ENCODE results near the gene SLC16A11. TPM values are rescaled to one million over a fixed set of nuclear protein-coding genes. Genes with fewer than 3 reads are reported as not detected.

The SLC16A11 gene
- polyA plus RNA-seq, 2 of the 4 experiments (the other 2 are of a cell fraction), result not detected

DNA sequence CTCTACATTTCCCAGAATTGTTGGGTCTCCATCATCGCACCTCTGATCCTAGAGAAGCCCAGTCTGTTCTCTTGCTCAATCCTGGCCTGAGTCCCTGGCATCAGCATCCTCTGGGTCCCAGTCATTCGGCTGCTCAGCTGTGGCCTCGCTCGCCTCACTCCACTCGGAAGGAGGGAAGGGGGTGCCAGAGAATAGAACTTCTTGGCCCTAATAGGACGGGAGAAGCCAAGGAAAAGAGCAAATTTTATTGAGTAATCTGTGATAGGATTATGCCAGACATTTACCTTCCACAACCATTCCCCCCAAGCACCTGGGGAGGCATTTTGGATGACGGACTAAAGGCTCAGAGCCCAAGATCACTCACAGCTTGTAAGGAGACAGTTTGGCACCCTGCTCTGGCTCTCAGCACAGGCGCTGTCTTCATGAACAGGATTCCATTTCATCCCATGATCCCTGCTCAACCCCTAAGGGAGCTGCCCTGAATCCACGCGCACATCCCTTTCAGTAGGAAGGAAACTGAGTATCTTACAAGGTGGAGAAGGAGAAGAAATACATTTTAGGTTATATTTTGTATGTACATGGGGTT lies 36.7 kb upstream of the SLC16A11 start:
- ATAC-seq, result no peak
- POLR2A ChIA-PET, result no interaction called here
- 74% methylated on average over 10 of the region's 10 CpGs for WGBS (ENCODE audit: missing lambda C conversion rate)

DNA sequence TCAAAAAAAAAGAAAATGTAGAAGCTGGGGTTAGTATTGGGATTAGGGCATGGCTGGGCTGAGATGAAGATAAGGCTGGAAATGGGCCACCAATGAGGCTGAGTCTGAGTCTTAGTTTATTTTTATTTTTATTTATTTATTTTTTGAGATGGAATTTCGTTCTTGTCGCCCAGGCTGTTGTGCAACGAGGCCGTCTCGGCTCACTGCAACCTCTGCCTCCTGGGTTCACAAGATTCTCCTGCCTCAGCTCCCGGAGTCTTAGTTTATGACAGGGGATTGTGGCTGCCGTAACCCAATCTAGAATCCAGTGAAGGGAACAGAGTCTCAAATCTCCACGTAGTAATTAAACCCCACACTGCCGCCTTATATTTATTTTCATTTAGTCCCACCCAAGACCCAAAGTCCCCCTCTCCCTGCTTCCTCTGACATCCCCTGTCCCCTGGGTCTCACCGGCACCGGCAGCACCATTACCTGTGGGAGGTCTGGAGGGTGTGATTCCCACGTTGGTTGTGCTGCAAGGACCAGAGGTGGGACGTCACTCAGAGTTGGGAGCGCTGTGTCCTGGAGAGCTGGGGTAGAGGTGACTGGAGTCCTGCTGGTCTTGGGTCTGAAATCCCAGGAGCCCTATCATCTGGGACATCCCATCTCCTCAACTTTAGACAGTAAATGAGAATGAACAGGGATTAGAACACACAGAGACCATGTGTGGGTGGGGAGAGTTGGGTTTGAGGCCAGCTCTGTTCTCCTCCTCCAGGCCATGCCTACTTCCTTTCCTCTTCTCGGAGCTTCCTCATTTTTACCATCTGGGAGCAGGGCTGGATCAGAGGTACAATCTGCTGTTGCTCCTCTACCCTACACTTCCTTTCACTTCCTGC lies 35.9 kb upstream of the SLC16A11 start, which contains the start of gene CLEC10A:
CLEC10A (minus strand) TSS at position 671 of the 875 bp plus-strand sequence. CDS start 1,439 bp downstream, outside the sequence.
- Histone ChIP-seq H3K4me3 (no peak within 1 kb of the TSS), H3K4me1 (no peaks in the 10 kb centered on the region), H3K27ac (no peak within 1 kb of the TSS), H3K4me2 (no peak within 1 kb of the TSS), H3K9me3 (no peaks in the 10 kb centered on the region)
- no peak for DNase-seq (ENCODE audit: low read depth in 1 of 2, low spot score in 1 of 2)
- TF ChIP-seq EHMT2 (IDR thresholded peaks at IDR 0.05; ENCODE audit: low read depth), result no peak
- TF ChIP-seq MAZ (IDR thresholded peaks at IDR 0.05; ENCODE audit: borderline replicate concordance, low read depth, low read length), result no peak
- no peak for TF ChIP-seq CBX2 (IDR thresholded peaks at IDR 0.05; ENCODE audit: borderline replicate concordance, low read depth)
- TF ChIP-seq RCOR1 (IDR thresholded peaks at IDR 0.05; ENCODE audit: low read depth, low read length), result no peak
- TF ChIP-seq ZNF302 (CRISPR knock-in tag; IDR thresholded peaks at IDR 0.05), result no peak
- no peak for TF ChIP-seq HEYL (CRISPR knock-in tag; IDR thresholded peaks at IDR 0.05)
- ATAC-seq, result no peak
- POLR2A ChIA-PET, result no interaction called here
- FAIRE-seq, result no peak
- 74% methylated on average over 15 of the region's 15 CpGs for WGBS (ENCODE audit: missing lambda C conversion rate)
- CTCF ChIA-PET, result interaction anchor here (0.8 to 3.0 kb wide), 9 partner anchors 12 to 56 kb away, joined by 3 to 17 read pairs (median 4); no protein-coding TSS in a partner anchor

More for the DNA sequence above, 36.7 kb upstream of the SLC16A11 start:
- CTCF ChIA-PET, result interaction anchor here (0.6 to 3.0 kb wide), 11 partner anchors 15 to 103 kb away, joined by 3 to 17 read pairs (median 3); no protein-coding TSS in a partner anchor
- Histone ChIP-seq H3K27ac (no peak overlapping the region), H3K9me3 (no peaks in the 10 kb centered on the region), H3K4me2 (no peak overlapping the region), H3K4me3 (no peak overlapping the region), H3K4me1 (no peaks in the 10 kb centered on the region)
- DNase-seq (ENCODE audit: low read depth in 1 of 2, low spot score in 1 of 2) (no peak), FAIRE-seq (no peak)
- TF ChIP-seq RARB (CRISPR knock-in tag; IDR thresholded peaks at IDR 0.05), result no peak
- no peak for TF ChIP-seq FOXS1 (CRISPR knock-in tag; IDR thresholded peaks at IDR 0.05)
- TF ChIP-seq EHMT2 (IDR thresholded peaks at IDR 0.05; ENCODE audit: low read depth), result no peak
- no peak for TF ChIP-seq NFE2L2 (conservative IDR thresholded peaks at IDR 0.05; ENCODE audit: low read length)
- TF ChIP-seq PHF8 (IDR thresholded peaks at IDR 0.05; ENCODE audit: borderline replicate concordance, low read depth), result no peak
- no peak for TF ChIP-seq GATA3 (IDR thresholded peaks at IDR 0.05; ENCODE audit: borderline replicate concordance)
- TF ChIP-seq CEBPB (IDR thresholded peaks at IDR 0.05), result no peak

DNA sequence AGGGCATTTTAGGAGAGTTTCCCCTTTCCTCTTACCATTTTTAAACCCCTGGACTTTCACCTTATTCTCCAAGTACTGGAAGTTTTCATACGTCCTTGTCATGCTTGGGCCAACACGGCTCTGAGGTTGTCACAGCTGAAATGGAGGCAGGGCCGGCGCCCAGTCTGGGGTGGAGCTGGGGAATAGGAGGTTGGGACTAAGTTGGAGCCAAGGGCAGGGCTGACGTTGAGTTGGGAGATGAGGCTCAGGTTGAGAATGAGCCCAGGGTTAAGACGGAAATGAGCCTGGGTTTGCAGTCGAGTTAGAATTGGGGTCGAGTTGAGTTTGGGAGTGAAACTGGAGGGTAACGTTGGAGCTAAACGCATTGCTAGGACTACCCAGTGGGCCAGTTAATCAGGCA lies 34.8 kb upstream of the SLC16A11 start:
- POLR2A ChIA-PET, result interaction anchor here (0.6 kb wide), 1 partner anchor 46 kb away, joined by 4 read pairs; no protein-coding TSS in a partner anchor
- no peak overlapping the region for H3K4me2 ChIP-seq
- DNase-seq (ENCODE audit: low read depth in 1 of 2, low spot score in 1 of 2), result no peak
- 73% methylated on average over 10 of the region's 10 CpGs for WGBS (ENCODE audit: missing lambda C conversion rate)
- CTCF ChIA-PET, result interaction anchor here (1.1 to 3.0 kb wide), 5 partner anchors 15 to 57 kb away, joined by 3 to 17 read pairs (median 5); no protein-coding TSS in a partner anchor
- FAIRE-seq, result no peak
- no peak for ATAC-seq
- H3K9me3 ChIP-seq, result no peaks in the 10 kb centered on the region
- H3K27ac ChIP-seq, result no peak overlapping the region
- H3K4me3 ChIP-seq, result no peak overlapping the region
- H3K4me1 ChIP-seq, result no peaks in the 10 kb centered on the region
- no peak for TF ChIP-seq CEBPB (IDR thresholded peaks at IDR 0.05)
- TF ChIP-seq MAFK (IDR thresholded peaks at IDR 0.05; ENCODE audit: partially characterized antibody), result no peak
- TF ChIP-seq FOXS1 (CRISPR knock-in tag; IDR thresholded peaks at IDR 0.05), result no peak
- no peak for TF ChIP-seq EP300 (IDR thresholded peaks at IDR 0.05)
- TF ChIP-seq BCL3 (IDR thresholded peaks at IDR 0.05), result no peak
- TF ChIP-seq E2F6 (IDR thresholded peaks at IDR 0.05; ENCODE audit: borderline replicate concordance, low read depth), result no peak
- TF ChIP-seq EHF (CRISPR knock-in tag; IDR thresholded peaks at IDR 0.05), result no peak
- no peak for TF ChIP-seq MAX (IDR thresholded peaks at IDR 0.05)
- no peak for TF ChIP-seq JUNB (IDR thresholded peaks at IDR 0.05)
- TF ChIP-seq NR3C1 (IDR thresholded peaks at IDR 0.05), result no peak
- TF ChIP-seq FOSB (CRISPR knock-in tag; IDR thresholded peaks at IDR 0.05), result no peak
- TF ChIP-seq ATOH8 (CRISPR knock-in tag; IDR thresholded peaks at IDR 0.05; ENCODE audit: low read depth), result no peak
- TF ChIP-seq RFX5 (IDR thresholded peaks at IDR 0.05), result no peak
